Kidney glomerular epithelial cell (primary cell): Measurements from ENCODE around the gene PRR5L.
A peak's percentile ranks its signal among the peaks of the same experiment; 100 is the strongest.
"Not testable (repeated sequence)": the region's sequence is repeated elsewhere in the genome, so short reads cannot be mapped to it uniquely, and the experiment has no call there.

Experiments
- DNase-seq: peaks from one replicate; lab custom pipeline; 2025; lab: John Stamatoyannopoulos, UW

The PRR5L gene

DNA sequence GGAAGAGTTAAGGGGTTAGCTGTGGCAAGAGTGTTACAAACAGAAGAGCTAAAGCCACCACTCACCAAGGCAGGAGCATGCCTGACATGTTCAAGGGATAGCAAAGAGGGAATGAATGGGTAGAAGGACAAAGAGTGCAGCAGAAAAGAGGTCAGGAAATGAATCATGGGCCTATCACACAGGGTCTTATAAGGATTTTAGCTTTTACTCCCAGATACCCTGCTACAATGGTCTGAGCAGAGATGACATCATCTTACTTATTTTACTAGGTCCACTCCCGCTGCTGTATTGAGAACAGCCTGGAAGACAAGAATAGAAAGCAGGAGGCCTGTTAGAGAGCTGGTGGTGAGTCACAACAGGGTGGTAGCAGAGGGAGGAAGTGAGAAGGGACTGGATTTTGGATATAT, 204.2 kb downstream of the PRR5L start:
- peak; percentile 89 for DNase-seq

DNA sequence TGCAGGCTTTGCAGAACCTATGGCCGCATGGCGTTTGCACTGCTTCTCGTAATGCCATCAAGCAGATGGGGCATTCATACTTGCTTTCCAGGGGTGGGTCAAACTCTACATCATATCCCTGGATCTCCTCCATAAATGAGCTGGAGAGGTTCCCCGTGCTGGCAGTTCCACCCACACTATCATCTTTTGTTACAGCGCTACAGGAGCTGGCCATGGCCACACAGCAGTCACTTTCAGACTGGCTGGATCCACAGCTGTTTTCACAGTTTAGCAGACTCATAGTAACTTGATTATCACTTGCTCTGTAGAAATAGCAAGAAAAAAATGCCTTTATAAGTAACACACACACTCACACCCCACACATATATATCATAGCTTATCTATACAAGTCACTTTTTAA, 205.1 kb downstream of the PRR5L start:
- no peak for DNase-seq

DNA sequence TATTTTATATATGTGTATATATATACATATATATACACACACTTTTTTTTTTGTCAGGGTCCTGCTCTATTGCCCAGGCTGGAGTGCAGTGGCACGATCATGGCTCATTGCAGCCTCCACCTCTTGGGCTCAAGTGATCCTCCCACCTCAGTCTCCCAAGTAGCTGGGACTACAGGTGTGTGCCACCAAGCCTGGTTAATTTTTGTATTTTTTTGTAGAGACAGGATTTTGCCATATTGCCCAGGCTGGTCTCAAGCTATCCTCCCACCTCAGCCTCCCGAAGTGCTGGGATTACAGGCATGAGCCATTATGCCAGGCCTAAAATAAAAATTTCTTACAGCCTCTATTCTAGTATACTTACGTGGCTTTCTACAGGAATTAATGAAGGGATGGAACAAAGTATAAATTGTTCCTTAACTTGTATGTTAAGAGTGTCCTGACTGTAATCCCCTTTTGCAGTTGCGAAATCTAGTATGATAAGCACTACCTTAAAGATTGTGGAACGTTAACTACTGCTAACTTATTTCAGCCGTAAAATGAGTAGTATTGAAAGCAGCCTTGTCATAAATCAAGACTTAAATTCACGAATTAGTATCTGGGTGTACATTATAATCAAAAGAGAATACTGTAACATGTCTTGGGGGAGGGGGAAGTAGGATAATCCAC, 211.9 kb downstream of the PRR5L start:
- no peak for DNase-seq

- no peak for DNase-seq
Measured at GRCh38 chr11:36508743-36509142, 212.7 kb downstream of the PRR5L start.

- DNase-seq = peak; percentile 17
Measured at GRCh38 chr11:36509201-36509639, 213.1 kb downstream of the PRR5L start.

GRCh38 chr11:36509694-36510593, 213.9 kb downstream of the PRR5L start, which contains the start of gene TRAF6:
TRAF6 (minus strand) TSS chr11:36510272; CDS start chr11:36501515, 8,757 bp downstream.
- DNase-seq = peak; percentile 89

GRCh38 chr11:36510594-36510942, 214.5 kb downstream of the PRR5L start:
- DNase-seq = peak; percentile 33

GRCh38 chr11:36511062-36511461, 215.0 kb downstream of the PRR5L start:
- not testable (repeated sequence) for DNase-seq

GRCh38 chr11:36512016-36512415, 215.9 kb downstream of the PRR5L start:
- DNase-seq = no peak

- no peak for DNase-seq
Measured at GRCh38 chr11:36513965-36514364, 217.9 kb downstream of the PRR5L start.
